ENCODE results near the gene KIF6.
"Not testable (repeated sequence)": the region's sequence is repeated elsewhere in the genome, so short reads cannot be mapped to it uniquely, and the experiment has no call there.

Gene KIF6

DNA sequence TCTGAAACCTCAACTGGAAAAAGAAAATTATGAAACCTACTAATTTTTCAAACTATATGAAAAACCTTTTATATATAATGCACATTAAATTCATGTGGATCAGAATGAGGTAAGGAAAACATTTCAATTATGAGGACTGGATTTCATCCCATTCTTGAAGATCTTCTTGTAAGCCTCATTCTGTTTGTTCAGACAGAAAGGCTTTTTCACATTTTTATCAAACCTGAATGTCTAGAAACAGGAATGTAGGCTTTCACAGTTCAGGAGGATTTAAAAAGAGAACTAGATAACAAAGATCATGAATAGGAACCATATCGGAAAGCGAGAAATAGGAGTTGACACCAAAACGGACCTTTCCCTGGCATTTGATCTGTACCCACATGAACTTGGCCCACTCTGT lies 210.2 kb downstream of the KIF6 start:
- Mint-ChIP-seq H3K36me3 (ENCODE audit: low read depth) (no peaks in the 10 kb centered on the region), H3K4me1 (ENCODE audit: low read depth) (no peaks in the 10 kb centered on the region), H3K27me3 (peaks cover 17% of the 10 kb centered on the region), H3K27ac (no peak overlapping the region), H3K9me3 (peaks cover 3% of the 10 kb centered on the region), H3K4me3 (no peak overlapping the region)
- DNase-seq, result no peak

DNA sequence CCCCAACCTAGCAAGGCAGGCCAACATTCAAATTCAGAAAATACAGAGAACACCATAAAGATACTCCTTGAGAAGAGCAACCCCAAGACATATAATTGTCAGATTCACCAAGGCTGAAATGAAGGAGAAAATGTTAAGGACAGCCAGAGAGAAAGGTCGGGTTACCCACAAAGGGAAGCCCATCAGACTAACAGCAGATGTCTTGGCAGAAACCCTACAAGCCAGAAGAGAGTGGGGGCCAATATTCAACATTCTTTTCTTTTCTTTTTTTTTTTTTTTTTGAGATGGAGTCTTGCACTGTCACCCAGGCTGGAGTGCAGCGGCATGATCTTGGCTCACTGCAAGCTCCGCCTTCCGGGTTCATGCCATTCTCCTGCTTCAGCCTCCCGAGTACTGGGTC lies 215.4 kb downstream of the KIF6 start:
- not testable (repeated sequence) for H3K4me1 Mint-ChIP-seq (ENCODE audit: low read depth); H3K36me3 Mint-ChIP-seq (ENCODE audit: low read depth); H3K9me3 Mint-ChIP-seq; H3K4me3 Mint-ChIP-seq; DNase-seq; H3K27ac Mint-ChIP-seq
- H3K27me3 Mint-ChIP-seq, result peaks cover 16% of the 10 kb centered on the region

DNA sequence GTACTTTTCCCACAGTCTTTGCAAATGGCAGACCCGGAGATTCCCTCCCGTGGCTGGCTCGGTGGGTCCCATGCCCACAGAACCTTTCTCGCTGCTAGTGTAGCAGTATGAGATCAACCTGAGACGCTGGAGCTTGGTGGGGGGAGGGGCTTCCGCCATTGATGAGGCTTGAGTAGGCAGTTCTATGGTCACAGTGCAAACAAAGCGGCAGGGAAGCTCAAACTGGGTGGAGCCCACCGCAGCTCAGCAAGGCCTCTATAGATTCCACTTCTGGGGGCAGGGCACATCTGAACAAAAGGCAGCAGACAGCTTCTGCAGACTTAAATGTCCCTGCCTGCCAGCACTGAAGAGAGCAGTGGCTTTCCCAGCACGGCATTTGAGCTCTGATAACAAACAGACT lies 216.7 kb downstream of the KIF6 start:
- Mint-ChIP-seq H3K27ac (no peak overlapping the region), H3K27me3 (peaks cover 21% of the 10 kb centered on the region), H3K36me3 (ENCODE audit: low read depth) (no peaks in the 10 kb centered on the region), H3K4me1 (ENCODE audit: low read depth) (no peaks in the 10 kb centered on the region), H3K4me3 (no peak overlapping the region), H3K9me3 (peaks cover 10% of the 10 kb centered on the region)
- DNase-seq, result no peak

DNA sequence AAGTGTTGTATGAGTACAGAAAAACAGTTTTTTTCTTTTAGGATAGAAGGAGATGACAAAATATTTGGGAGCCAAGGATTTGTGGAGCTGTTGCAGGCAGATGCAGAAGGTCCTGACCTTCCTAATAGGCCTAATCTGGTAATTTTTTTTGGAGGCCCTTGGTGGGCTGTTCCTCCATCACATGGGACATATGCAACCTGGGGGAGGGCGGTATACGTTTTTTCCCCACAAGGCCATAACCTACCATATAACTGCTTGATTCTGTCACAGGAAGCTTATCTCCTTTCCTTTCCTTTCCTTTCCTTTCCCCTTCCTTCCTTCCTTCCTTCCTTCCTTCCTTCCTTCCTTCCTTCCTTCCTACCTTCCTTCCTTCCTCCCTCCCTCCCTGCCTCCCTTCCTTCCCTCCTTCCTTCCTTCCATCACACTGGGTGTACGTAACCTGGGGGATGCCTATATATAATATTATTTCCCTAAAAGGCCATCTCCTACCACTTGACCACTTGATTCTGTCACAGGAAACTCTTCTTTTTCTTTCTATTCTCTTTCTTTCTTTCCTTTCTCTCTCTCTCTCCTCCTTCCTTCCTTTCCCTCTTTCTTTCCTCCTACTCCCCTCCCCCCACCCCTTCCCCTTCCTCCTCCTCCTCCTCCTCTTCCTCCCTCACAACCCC lies 217.7 kb downstream of the KIF6 start:
- no peaks in the 10 kb centered on the region for H3K4me1 Mint-ChIP-seq (ENCODE audit: low read depth)

DNA sequence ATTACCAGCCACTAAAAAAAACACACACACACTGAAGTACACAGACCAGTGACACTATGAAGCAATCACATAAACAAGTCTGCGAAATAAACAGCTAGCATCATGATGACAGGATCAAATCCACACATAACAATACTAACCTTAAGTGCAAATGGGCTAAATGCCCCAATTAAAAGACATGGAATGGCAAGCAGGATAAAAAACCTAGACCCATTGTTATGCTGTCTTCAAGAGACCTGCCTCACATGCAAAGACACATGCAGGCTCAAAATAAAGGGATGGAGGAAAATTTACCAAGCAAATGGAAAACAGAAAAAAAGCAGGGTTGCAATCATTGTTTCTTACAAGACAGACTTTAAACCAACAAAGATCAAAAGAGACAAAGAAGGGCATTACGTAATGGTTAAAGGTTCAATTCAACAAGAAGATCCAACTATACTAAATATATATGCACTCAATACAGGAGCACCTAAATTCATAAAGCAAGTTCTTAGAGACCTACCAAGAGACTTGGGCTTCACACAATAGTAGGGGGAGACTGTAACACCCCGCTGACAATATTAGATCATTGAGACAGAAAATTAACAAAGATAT lies 222.7 kb downstream of the KIF6 start:
- H3K27ac Mint-ChIP-seq; H3K36me3 Mint-ChIP-seq (ENCODE audit: low read depth); H3K4me3 Mint-ChIP-seq; DNase-seq; H3K4me1 Mint-ChIP-seq (ENCODE audit: low read depth): not testable (repeated sequence)
- H3K27me3 Mint-ChIP-seq, result peaks cover 35% of the 10 kb centered on the region
- H3K9me3 Mint-ChIP-seq, result peaks cover 26% of the 10 kb centered on the region

More for the DNA sequence above, 217.7 kb downstream of the KIF6 start:
- no peaks in the 10 kb centered on the region for H3K36me3 Mint-ChIP-seq (ENCODE audit: low read depth)
- no peak for DNase-seq
- no peak overlapping the region for H3K4me3 Mint-ChIP-seq
- no peak overlapping the region for H3K27ac Mint-ChIP-seq
- H3K9me3 Mint-ChIP-seq, result peaks cover 18% of the 10 kb centered on the region
- H3K27me3 Mint-ChIP-seq, result peaks cover 26% of the 10 kb centered on the region

DNA sequence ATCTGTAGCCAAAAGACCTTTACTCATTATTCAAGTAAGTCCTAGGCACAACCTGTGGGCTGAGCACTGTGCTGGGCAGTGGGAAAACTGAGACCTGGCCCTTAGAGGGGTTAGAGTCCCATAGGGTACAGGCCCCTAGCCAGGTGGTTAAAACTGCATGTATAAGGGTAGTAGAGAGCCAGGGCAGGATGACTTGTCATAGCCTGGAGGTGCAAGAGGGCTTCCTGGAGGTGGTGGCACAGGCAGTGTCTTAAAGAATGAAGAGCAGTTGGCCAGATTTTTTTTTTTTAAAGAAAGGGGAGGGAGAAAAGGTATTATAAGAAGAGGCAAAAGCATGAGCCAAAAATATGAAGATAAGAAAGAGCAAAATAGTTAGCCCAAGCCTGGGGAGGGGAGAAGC lies 226.2 kb downstream of the KIF6 start:
- no peaks in the 10 kb centered on the region for H3K36me3 Mint-ChIP-seq (ENCODE audit: low read depth)
- no peak overlapping the region for H3K27ac Mint-ChIP-seq
- DNase-seq, result no peak
- H3K9me3 Mint-ChIP-seq, result peaks cover 21% of the 10 kb centered on the region
- H3K4me3 Mint-ChIP-seq, result no peak overlapping the region
- H3K27me3 Mint-ChIP-seq, result peaks cover 57% of the 10 kb centered on the region
- H3K4me1 Mint-ChIP-seq (ENCODE audit: low read depth), result no peaks in the 10 kb centered on the region

DNA sequence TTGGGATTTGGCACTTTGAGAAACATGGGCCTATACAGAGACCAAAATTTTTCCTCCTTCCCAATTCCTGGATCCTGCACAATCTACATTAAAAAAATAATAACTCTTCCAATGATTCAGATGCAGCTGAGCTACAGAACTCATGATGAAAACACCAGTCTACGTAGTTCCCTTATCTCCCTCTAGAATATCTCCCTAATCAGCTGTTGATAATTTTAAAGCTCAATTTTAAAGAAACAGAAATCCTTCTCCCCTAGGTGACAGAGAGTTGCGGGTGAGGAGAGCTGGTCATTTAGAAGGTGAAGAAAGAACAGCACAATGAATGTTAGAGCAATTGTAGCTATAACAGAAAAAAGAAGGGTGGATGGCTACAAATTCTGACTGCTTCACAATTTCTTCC lies 227.1 kb downstream of the KIF6 start:
- H3K4me1 Mint-ChIP-seq (ENCODE audit: low read depth), result no peaks in the 10 kb centered on the region
- H3K27ac Mint-ChIP-seq, result no peak overlapping the region

DNA sequence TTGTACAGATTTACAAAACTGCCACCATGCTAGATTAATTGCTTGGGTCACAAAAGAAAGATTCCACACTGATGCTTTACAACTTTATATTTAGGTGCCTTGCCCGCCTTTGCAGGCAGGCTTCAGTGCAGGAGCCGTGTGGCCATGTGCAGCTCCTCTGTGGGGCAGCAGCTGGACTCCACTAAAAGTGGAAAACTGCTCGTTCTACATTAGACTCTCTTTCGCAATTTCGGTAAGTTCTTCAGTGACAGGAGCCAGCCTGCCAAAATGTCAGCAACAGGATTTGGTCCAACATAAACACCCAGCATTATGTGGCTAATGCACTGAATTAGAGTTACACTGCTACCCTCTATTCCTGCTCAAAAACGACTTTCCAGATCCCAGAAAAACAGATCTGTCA lies 228.3 kb downstream of the KIF6 start:
- no peak for DNase-seq
- no peaks in the 10 kb centered on the region for H3K4me1 Mint-ChIP-seq (ENCODE audit: low read depth)
- peaks cover 46% of the 10 kb centered on the region for H3K27me3 Mint-ChIP-seq
- H3K9me3 Mint-ChIP-seq, result peaks cover 7% of the 10 kb centered on the region
- H3K27ac Mint-ChIP-seq, result no peak overlapping the region
- H3K4me3 Mint-ChIP-seq, result no peak overlapping the region
- H3K36me3 Mint-ChIP-seq (ENCODE audit: low read depth), result no peaks in the 10 kb centered on the region

More for the DNA sequence above, 227.1 kb downstream of the KIF6 start:
- H3K27me3 Mint-ChIP-seq, result peaks cover 49% of the 10 kb centered on the region
- DNase-seq, result no peak
- H3K9me3 Mint-ChIP-seq, result peaks cover 16% of the 10 kb centered on the region
- no peaks in the 10 kb centered on the region for H3K36me3 Mint-ChIP-seq (ENCODE audit: low read depth)
- no peak overlapping the region for H3K4me3 Mint-ChIP-seq

DNA sequence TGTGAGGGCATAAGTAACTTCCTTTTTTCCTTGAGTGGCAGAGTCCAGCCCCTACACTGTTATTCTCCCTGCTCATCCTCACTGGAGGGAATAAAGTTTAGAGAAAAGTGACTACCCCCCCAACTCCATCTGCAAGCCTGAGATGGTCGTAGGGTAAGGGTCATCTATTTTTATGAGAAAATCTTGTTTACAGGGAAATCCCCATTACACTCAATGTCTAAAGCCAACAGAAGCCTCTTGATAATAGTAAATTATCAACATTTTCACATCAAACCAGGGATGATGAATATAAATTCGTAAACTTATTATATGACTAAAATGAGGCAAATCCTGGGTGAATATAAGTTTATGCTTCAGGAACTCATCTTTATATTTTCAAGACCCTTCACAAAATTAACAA lies 228.8 kb downstream of the KIF6 start:
- Mint-ChIP-seq H3K36me3 (ENCODE audit: low read depth) (no peaks in the 10 kb centered on the region), H3K27ac (no peak overlapping the region), H3K27me3 (peaks cover 49% of the 10 kb centered on the region)

DNA sequence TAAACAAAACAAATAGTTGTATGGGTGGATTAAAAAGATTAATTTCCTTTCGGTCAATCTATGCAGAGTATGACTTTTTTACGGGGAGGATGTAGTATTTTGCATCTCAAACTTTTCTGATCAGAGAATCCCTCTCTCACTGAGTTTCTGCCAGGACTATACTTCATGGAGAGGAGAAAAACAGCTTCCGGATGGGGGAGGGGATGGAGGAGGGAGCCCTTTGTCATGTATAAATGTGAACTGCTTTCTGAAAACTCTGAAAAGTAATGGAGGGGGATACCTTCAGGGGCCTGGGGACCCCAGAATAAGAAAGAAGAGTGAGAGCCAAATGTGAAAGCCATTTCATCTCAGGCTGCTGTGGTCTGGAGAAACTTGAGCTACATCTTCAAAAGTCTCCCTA lies 229.6 kb downstream of the KIF6 start:
- Mint-ChIP-seq H3K36me3 (ENCODE audit: low read depth) (no peaks in the 10 kb centered on the region), H3K9me3 (no peaks in the 10 kb centered on the region), H3K4me3 (no peak overlapping the region), H3K4me1 (ENCODE audit: low read depth) (no peaks in the 10 kb centered on the region), H3K27ac (no peak overlapping the region), H3K27me3 (peaks cover 50% of the 10 kb centered on the region)
- no peak for DNase-seq

More for the DNA sequence above, 228.8 kb downstream of the KIF6 start:
- Mint-ChIP-seq H3K9me3 (peaks cover 2% of the 10 kb centered on the region), H3K4me1 (ENCODE audit: low read depth) (no peaks in the 10 kb centered on the region), H3K4me3 (no peak overlapping the region)
- DNase-seq, result no peak

DNA sequence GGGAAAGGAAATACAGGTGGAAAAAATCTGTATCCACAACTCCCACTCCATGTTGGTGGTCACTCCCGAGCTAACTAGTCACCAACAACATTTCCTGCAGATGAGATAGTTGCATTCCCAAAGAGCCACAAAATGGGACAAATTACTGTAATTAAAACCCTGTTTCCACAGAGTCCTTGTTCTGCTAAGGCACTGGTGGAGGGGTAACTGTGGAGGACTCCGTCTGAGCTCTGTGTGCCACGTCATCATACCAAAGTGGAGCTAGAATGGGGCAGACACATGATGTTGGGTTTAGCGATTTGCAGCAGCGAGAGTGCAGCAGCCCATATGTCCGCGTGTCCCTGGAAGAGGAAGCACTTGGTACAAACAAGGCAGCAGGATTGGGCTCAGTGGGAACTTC lies 230.2 kb downstream of the KIF6 start:
- H3K9me3 Mint-ChIP-seq, result no peaks in the 10 kb centered on the region
- H3K36me3 Mint-ChIP-seq (ENCODE audit: low read depth), result no peaks in the 10 kb centered on the region
- DNase-seq, result no peak
- peaks cover 55% of the 10 kb centered on the region for H3K27me3 Mint-ChIP-seq
- H3K4me1 Mint-ChIP-seq (ENCODE audit: low read depth), result no peaks in the 10 kb centered on the region
- H3K27ac Mint-ChIP-seq, result no peak overlapping the region
- no peak overlapping the region for H3K4me3 Mint-ChIP-seq

DNA sequence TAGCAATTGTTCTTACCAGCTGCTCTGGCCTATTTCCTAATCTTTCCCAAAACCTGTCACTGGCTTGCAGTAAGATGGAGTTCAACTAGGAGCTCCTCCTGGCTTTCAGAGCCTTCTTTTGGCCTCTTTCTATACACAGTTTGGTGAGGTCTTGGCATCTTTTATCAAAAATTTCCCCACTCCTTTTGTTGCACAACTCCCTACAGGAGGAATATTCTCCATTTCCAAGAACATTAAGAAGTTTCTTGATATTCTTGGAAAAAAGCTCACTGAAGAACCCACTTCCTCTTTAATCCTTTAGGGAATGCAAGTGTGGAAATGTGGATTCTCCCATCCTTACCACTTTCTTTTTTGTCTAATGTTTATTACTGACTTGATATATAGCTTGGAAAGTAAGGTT lies 231.4 kb downstream of the KIF6 start:
- no peaks in the 10 kb centered on the region for H3K9me3 Mint-ChIP-seq
- peaks cover 52% of the 10 kb centered on the region for H3K27me3 Mint-ChIP-seq
- DNase-seq, result no peak
- H3K36me3 Mint-ChIP-seq (ENCODE audit: low read depth), result no peaks in the 10 kb centered on the region
- no peaks in the 10 kb centered on the region for H3K4me1 Mint-ChIP-seq (ENCODE audit: low read depth)
- no peak overlapping the region for H3K4me3 Mint-ChIP-seq
- H3K27ac Mint-ChIP-seq, result no peak overlapping the region

DNA sequence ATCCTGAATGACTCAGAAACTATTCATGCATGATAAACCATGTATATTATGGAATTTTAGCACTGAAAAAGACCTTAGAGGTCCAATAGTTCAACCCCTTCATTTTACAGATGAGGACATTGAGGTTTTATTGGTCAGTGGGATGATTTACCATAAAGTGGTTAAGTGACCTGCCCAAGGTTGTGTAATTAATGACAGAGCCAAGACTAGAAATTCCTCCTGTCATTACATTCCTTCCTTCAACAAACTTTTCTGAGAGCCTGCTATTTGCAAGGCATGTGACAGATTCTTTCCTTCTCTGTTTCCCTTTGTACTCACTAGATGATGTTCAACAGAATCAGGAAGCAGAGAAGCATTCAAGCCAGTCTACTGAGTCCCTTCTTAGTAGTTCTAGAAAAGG lies 232.0 kb downstream of the KIF6 start:
- Mint-ChIP-seq H3K36me3 (ENCODE audit: low read depth) (no peaks in the 10 kb centered on the region), H3K27me3 (peaks cover 51% of the 10 kb centered on the region), H3K4me1 (ENCODE audit: low read depth) (no peaks in the 10 kb centered on the region), H3K4me3 (no peak overlapping the region), H3K9me3 (no peaks in the 10 kb centered on the region), H3K27ac (no peak overlapping the region)
- DNase-seq, result no peak

DNA sequence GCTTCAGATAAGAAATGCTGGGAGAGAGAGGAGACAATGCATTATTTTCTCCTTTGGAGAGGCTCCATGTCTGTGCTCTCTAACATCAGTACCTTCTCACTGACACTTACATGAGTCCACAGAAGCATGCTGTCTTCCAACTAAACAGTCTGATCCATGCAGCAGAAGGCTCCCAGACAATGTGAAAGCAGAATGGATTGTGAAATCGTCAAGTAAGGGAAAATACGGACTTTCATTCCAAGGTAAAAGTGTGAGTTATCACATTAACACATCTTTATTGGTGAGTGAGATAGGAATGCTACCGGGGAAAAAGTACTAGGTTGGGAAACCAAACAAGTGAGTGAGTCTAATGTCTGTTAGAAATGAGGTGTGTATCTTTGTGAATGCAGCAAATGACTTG lies 235.1 kb downstream of the KIF6 start:
- no peak for DNase-seq
- H3K36me3 Mint-ChIP-seq (ENCODE audit: low read depth), result no peaks in the 10 kb centered on the region
- H3K4me1 Mint-ChIP-seq (ENCODE audit: low read depth), result no peaks in the 10 kb centered on the region
- no peak overlapping the region for H3K27ac Mint-ChIP-seq
- no peak overlapping the region for H3K4me3 Mint-ChIP-seq
- no peaks in the 10 kb centered on the region for H3K9me3 Mint-ChIP-seq
- H3K27me3 Mint-ChIP-seq, result peaks cover 26% of the 10 kb centered on the region

DNA sequence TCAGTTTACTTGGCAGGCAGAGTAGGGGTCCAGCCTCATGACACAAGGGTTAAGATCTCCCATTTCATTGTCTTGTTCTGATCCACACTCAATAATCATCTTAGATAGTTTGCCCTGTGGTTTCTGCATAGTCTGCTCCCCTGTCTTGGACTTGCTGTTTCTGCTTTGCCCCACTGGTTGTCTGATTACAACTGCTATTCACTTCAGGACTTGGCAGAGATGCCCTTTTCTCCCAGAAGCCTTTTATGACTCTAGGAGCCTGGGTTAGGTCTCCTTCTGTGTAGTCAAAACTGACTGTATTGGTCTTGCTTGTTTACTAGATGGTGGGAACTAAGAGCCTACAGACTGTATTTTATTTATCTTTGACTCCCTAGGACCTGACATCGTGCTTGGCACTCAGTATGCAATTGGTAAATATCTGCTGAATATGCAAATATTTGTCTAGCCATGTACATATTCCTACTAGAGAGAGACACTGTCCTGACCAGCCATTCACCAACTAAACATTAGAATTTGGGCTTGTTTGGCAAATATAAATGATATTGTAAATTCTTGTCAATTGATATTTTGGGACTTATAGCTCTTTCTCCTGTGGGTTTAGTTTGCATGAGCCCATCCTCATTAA lies 236.8 kb downstream of the KIF6 start:
- H3K4me3 Mint-ChIP-seq, result no peak overlapping the region
- H3K27ac Mint-ChIP-seq, result no peak overlapping the region
- DNase-seq, result no peak
- no peaks in the 10 kb centered on the region for H3K36me3 Mint-ChIP-seq (ENCODE audit: low read depth)
- H3K9me3 Mint-ChIP-seq, result no peaks in the 10 kb centered on the region
- no peaks in the 10 kb centered on the region for H3K4me1 Mint-ChIP-seq (ENCODE audit: low read depth)
- H3K27me3 Mint-ChIP-seq, result peaks cover 26% of the 10 kb centered on the region
